DMS79 (cell line): Measurements from ENCODE around the gene C11orf91.
"Not testable (repeated sequence)": the region's sequence is repeated elsewhere in the genome, so short reads cannot be mapped to it uniquely, and the experiment has no call there.

Source experiments
- DNase-seq: peaks from one replicate; lab custom pipeline; 2025; lab: John Stamatoyannopoulos, UW

The C11orf91 gene

GRCh38 chr11:33696411-33696810, 4.2 kb downstream of the C11orf91 start:
- DNase-seq, result no peak

- no peak for DNase-seq
These were observed 5.5 kb downstream of the C11orf91 start for GRCh38 chr11:33695051-33695566.

GRCh38 chr11:33694346-33695050, 6.1 kb downstream of the C11orf91 start:
- DNase-seq, result no peak

- no peak for DNase-seq
These were observed 8.1 kb downstream of the C11orf91 start for GRCh38 chr11:33692541-33692940.

GRCh38 chr11:33692013-33692504, 8.6 kb downstream of the C11orf91 start:
- peak; percentile 81 for DNase-seq

GRCh38 chr11:33691066-33691864, 9.4 kb downstream of the C11orf91 start:
- no peak for DNase-seq

- DNase-seq, result no peak
These were observed 10.1 kb downstream of the C11orf91 start for GRCh38 chr11:33690290-33691065.

GRCh38 chr11:33689501-33689900, 11.1 kb downstream of the C11orf91 start:
- DNase-seq, result no peak

- no peak for DNase-seq
These were observed 11.5 kb downstream of the C11orf91 start for GRCh38 chr11:33689085-33689484.

- DNase-seq, result peak; percentile 51
These were observed 12.7 kb downstream of the C11orf91 start for GRCh38 chr11:33687733-33688479.

- DNase-seq, result no peak
These were observed 15.5 kb downstream of the C11orf91 start for GRCh38 chr11:33685082-33685481.

- no peak for DNase-seq
These were observed 16.5 kb downstream of the C11orf91 start for GRCh38 chr11:33684003-33684706.

- DNase-seq, result no peak
These were observed 18.2 kb downstream of the C11orf91 start for GRCh38 chr11:33682446-33682845.

- no peak for DNase-seq
These were observed 18.6 kb downstream of the C11orf91 start for GRCh38 chr11:33682019-33682418.

GRCh38 chr11:33678616-33679015, 22.0 kb downstream of the C11orf91 start:
- not testable (repeated sequence) for DNase-seq

GRCh38 chr11:33674035-33674814, 26.4 kb downstream of the C11orf91 start:
- no peak for DNase-seq

GRCh38 chr11:33672273-33672672, 28.4 kb downstream of the C11orf91 start:
- DNase-seq, result no peak

GRCh38 chr11:33670250-33671011, 30.2 kb downstream of the C11orf91 start:
- no peak for DNase-seq

- no peak for DNase-seq
These were observed 30.9 kb downstream of the C11orf91 start for GRCh38 chr11:33669598-33670249.
